Suprapubic skin (tissue), 3 donors: ENCODE results near the gene NAALADL2.

Source experiments
- POLR2AphosphoS5 ChIP-seq, 3 donors: sonication (generic); formaldehyde crosslinking; IDR thresholded peaks; one replicate each; pipeline ENCODE4 v1.6.1; 2017; ENCODE audit warnings: antibody characterized with exemption in 3 of 3
- TF ChIP-seq, protein P1 (sequence below), 2 donors: fragments of 200-600 bp in 1 of 2; fragments of 450-650 bp in 1 of 2; sonication (generic) in 1 of 2; IDR thresholded peaks; one replicate each; pipeline ENCODE4 v1.5.1; 2016 to 2019; ENCODE audit warnings: antibody characterized with exemption in 2 of 2, mild to moderate bottlenecking in 1 of 2, moderate library complexity in 1 of 2

DNA sequence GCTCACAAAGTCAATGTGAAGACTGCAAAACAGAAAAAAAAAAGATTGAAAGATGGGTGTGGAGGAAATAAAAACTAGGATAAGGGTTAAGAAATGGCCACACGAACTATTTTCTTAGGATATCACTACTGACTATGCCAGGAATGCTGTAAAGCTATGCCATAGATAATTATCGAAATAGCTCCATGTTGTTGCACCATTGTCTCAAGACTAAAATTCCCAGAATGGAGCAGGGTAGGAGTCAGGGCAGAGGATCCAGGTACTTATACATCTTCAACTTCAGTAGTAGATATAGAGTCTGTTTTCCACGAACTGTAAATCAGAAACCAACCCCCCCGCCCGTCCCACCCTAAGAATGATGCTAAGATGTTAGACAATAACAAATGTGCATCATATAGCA lies 302.2 kb downstream of the NAALADL2 start:
- TF ChIP-seq, protein P1, sequence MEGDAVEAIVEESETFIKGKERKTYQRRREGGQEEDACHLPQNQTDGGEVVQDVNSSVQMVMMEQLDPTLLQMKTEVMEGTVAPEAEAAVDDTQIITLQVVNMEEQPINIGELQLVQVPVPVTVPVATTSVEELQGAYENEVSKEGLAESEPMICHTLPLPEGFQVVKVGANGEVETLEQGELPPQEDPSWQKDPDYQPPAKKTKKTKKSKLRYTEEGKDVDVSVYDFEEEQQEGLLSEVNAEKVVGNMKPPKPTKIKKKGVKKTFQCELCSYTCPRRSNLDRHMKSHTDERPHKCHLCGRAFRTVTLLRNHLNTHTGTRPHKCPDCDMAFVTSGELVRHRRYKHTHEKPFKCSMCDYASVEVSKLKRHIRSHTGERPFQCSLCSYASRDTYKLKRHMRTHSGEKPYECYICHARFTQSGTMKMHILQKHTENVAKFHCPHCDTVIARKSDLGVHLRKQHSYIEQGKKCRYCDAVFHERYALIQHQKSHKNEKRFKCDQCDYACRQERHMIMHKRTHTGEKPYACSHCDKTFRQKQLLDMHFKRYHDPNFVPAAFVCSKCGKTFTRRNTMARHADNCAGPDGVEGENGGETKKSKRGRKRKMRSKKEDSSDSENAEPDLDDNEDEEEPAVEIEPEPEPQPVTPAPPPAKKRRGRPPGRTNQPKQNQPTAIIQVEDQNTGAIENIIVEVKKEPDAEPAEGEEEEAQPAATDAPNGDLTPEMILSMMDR (IDR thresholded peaks at IDR 0.05), result no peak
- no peak for TF ChIP-seq POLR2AphosphoS5 (IDR thresholded peaks at IDR 0.05)
